Measurements from ENCODE around the gene RNF157. TPM values are rescaled to one million over a fixed set of nuclear protein-coding genes. Genes with fewer than 3 reads are reported as not detected.

Gene RNF157
- under 0.01 and 0.09 TPM in 2 replicates for total RNA-seq

GRCh38 chr17:76240461-76241203, at the start of gene RNF157:
Gene RNF157, minus strand, starts transcription at chr17:76240493. Its CDS starts 253 bp downstream, at chr17:76240240.

GRCh38 chr17:76264755-76265623, 24.7 kb upstream of the RNF157 start, which contains the start of gene UBALD2:
Gene UBALD2, plus strand, starts transcription at chr17:76265348. Its CDS starts 158 bp downstream, at chr17:76265506.

GRCh38 chr17:76141212-76142038, 98.9 kb downstream of the RNF157 start, which contains the start of gene FOXJ1:
Gene FOXJ1, minus strand, starts transcription at chr17:76141245. Its CDS starts 850 bp downstream, at chr17:76140395.

DNA sequence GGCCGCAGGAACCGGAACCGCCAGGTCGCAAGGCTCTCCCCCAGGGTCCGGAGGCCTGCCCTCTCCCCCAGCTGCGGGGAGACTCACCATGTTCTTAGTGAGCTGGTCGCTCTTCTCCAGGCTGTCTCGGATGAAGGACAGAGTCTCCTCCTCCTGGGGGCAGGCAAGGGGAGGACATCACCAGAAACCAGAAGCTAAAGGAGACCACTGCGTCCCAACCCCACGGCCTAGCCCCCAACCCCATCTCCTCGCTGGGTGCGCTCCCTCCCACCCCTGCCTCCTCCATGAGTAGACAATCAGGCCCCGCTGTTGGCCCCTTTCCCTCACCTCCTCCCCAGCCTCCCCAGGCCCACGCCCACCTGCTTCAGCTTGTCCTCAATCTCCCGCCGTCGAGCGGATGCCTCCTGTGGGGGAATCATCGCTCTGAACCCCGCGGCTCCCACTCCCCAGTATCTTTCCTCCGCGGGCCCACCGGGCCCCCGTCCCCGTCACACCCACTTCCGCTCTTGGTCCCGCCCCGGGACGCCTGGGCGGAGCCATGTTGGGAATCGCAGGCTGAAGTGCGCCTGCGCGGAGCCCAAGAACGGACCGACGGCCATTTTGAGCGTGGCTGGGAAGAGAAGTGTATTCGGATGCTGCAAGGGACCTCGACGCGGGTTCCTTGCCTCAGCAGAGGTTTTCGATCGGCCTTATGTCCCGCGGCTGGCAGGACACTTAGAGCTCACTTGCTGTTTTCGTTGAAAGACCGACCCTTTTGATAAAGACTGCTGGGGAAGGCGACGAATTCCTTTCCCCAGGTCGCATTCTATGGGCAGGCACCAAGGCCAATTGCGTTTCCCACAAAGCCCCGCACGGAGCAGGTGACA, 136.8 kb downstream of the RNF157 start, which contains the start of gene EXOC7:
Gene EXOC7 (minus strand): TSS at position 514 of the 866 bp plus-strand sequence. CDS start 95 bp downstream, at position 419.

Other genes with a start within 250 kb of the RNF157 start
- gene CDK3, start 239.6 kb downstream of the RNF157 start, total RNA-seq, result 0.45 and 2.0 TPM in 2 replicates
- gene EVPL, start 213.2 kb downstream of the RNF157 start, total RNA-seq, result not detected in 2 replicates
- 31.9 and 36.6 TPM in 2 replicates for gene SRP68, start 168.0 kb downstream of the RNF157 start, total RNA-seq
- gene GALR2, start 165.7 kb downstream of the RNF157 start, total RNA-seq, result not detected in 2 replicates
- not detected in 2 replicates for gene ZACN, start 161.3 kb downstream of the RNF157 start, total RNA-seq
- 73.9 and 78.0 TPM in 2 replicates for gene EXOC7, start 136.7 kb downstream of the RNF157 start, total RNA-seq
- gene FOXJ1, start 99.2 kb downstream of the RNF157 start, total RNA-seq, result not detected in 2 replicates
- gene UBALD2, start 24.9 kb upstream of the RNF157 start, total RNA-seq, result 6.3 and 9.0 TPM in 2 replicates
- gene QRICH2, start 67.8 kb upstream of the RNF157 start, total RNA-seq, result 2.9 and 4.1 TPM in 2 replicates
- gene PRPSAP1, start 113.4 kb upstream of the RNF157 start, total RNA-seq, result 36.9 and 51.6 TPM in 2 replicates
- 102 and 124 TPM in 2 replicates for gene SPHK1, start 144.1 kb upstream of the RNF157 start, total RNA-seq
- 22.7 and 32.5 TPM in 2 replicates for gene UBE2O, start 212.7 kb upstream of the RNF157 start, total RNA-seq
- gene AANAT, start 227.1 kb upstream of the RNF157 start, total RNA-seq, result not detected in 2 replicates

Data from endothelial cell of coronary artery (primary cell).